NCI-H2107 treated with DMSO at 0.1 percent for 48 hours (cell line): ENCODE results near the gene CATSPER3.

Experiments
- DNase-seq: peaks from one replicate; lab custom pipeline; 2025; ENCODE audit not compliant: unreplicated experiment; lab: John Stamatoyannopoulos, UW

The CATSPER3 gene

DNA sequence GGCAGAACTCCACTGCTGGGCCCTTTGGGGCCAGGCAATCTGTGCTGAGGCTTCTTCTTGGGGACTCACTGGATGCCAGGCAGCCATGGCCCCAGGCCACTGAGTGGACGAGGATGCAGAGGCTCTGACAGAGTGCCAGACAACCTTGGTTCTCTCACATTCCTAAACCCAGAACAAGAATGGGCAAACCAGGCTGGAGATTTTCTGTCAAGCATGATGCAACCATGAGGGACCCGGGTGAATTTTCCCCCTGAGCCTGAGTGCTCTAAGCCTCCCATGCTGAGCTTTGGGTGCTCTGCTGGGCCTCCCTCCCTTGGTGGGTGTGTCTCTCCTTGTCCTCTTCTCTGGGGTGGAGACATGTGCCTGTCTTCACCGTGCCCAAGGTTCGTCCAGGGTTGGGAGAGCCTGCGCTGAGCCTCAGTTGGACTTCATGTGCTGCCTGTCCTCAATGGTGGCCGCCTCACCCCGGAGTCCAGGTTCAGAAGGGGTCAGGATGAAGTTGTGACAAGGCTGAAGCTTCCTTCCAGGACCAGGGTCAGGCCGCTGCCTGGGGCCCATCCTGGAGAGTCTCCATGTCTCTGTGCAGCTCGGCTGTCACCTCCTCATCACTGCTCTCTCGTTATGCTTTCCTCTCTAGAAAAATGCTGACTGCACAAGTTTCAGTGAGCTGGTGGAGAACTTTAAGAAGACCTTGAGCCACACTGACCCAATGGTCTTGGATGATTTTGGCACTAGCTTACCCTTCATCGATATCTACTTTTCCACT is 42.2 kb downstream of the CATSPER3 start:
- no peak for DNase-seq

DNA sequence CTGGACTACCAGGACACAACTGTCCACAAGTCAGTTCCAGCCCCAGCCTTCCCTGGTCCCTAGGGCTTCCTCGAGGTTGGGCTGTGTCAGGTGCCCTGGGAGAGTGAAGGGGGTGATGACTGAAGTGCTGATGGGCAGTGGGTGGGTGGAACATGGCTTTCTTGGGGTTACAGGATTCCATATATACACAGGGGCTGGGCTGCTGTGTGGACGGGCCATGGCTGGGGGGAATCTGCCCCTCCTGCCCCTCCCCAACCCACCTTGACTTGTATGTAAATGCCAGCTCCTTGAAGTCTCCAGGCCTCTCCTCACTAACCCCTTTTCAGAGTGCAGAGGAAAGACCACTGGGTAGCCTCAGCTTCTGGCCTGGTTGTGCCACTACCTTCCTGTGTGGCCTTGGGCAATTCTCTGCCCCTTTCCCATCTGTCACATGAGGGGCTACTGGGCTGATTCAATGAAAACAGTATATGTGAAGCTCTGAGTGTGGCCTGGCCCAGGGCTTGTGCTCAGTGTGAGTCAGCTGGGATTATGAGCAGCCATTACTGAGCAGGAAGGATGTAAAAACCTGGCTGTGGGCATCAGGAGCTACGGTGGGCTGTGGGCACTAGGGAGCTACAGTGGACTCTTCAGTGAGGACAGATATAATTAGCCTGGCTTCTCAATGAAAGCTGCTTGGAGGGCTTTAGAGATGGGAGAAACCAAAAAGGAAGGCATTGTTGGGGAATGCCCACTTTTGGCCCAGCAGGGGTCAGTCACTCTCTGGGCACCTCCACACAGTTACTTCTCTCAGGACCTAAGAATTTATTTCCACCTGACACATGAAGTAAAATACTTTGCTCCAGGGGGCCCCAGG is 43.0 kb downstream of the CATSPER3 start:
- DNase-seq, result no peak

GRCh38 chr5:135011355-135012032 is 43.8 kb downstream of the CATSPER3 start:
- DNase-seq, result no peak

- no peak for DNase-seq
Measured at GRCh38 chr5:135012033-135012588, 44.4 kb downstream of the CATSPER3 start.

DNA sequence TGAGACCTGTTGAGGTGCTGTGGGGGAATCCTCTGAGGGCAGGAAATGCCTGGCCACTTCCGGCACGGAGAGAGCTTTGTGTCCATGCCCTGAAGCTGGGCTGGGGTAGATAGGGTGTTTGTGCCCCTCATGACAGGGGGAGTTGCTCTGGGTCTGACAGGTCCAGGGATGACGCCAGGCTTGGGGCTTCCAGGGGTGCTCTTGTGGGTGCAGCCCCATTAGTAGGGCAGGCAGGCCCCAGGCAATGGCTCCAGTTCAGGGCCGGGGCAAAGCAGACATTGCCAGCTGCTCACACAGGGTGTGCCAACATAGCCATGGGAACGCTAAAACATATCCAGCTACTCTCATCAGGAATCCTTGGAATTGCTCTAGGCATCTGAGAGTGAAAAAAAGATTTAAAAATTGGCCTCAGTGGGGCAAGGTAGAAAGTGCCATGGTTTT is 45.3 kb downstream of the CATSPER3 start:
- DNase-seq, result no peak

GRCh38 chr5:135013445-135013844 is 45.7 kb downstream of the CATSPER3 start:
- no peak for DNase-seq

DNA sequence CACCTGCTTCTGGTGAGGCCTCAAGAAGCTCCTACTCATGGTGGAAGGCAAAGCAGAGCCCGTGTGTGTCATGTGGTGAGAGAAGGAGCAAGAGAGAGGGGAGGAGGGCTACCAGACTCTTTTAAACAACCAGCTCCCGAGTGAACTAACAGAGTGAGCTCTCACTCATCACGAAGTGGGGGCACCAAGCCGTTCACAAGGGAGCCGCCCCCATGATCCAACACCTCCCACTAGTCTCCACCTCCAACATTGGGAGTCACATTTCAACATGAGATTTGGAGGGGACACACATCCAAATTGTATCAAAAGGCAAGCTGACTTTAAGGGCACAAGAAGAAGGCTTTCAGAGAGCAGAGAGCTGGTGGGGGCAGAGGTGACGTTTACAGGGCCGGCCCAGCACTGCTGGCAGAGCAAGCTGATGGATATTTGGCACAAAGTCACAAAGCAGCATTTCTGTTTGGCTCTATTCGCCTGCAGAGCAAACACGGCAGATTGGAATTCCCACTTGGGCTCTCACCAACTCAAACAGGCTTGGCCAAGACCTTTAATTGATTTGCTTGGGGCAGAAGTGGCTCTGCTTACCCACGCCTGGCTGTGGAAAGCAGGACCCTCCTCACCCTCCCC is 46.4 kb downstream of the CATSPER3 start:
- no peak for DNase-seq

- no peak for DNase-seq
Measured at GRCh38 chr5:135015942-135016341, 48.2 kb downstream of the CATSPER3 start.

GRCh38 chr5:135016861-135017290 is 49.2 kb downstream of the CATSPER3 start:
- no peak for DNase-seq

DNA sequence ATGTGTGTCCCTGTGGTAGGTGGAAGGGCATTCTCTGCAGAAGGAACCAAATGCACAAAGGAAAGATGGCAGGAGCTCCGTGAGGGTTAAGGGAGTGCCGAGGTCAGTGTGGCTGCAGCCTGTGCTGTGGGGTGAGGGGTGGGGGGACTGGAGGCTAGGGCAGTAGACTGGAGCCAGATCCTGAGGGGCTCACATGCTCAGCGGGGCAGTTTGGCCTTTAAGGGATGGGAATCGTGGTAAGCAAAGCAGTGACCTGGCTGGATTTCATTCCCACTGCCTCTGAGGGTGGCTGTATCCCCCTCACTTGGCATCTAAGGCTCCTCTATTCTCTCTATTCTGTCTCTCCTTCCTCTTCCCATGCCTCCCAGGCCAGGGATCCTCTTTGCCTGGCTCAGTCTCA is 50.8 kb downstream of the CATSPER3 start:
- DNase-seq, result no peak

DNA sequence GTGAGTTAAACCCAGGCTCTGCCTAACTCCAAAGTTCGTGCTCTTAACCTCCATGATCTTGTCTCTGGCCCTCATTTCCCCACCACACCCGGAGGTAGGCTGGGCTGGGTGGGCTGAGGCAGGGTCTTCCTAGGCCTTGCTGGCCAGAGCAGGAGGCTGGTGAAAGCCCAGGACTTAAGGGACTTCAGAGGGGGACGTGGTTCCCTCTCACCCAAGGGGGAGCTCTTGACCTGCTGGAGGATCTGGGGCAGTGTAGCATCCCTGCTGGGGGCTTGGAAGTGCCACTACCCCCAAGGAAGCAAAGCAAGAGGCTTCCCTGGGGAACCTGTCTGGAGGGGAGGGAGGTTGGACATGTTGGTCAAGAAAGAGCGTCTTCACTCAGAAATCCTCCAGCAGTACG is 51.6 kb downstream of the CATSPER3 start:
- DNase-seq, result no peak

- no peak for DNase-seq
Measured at GRCh38 chr5:135020111-135020895, 52.6 kb downstream of the CATSPER3 start.

DNA sequence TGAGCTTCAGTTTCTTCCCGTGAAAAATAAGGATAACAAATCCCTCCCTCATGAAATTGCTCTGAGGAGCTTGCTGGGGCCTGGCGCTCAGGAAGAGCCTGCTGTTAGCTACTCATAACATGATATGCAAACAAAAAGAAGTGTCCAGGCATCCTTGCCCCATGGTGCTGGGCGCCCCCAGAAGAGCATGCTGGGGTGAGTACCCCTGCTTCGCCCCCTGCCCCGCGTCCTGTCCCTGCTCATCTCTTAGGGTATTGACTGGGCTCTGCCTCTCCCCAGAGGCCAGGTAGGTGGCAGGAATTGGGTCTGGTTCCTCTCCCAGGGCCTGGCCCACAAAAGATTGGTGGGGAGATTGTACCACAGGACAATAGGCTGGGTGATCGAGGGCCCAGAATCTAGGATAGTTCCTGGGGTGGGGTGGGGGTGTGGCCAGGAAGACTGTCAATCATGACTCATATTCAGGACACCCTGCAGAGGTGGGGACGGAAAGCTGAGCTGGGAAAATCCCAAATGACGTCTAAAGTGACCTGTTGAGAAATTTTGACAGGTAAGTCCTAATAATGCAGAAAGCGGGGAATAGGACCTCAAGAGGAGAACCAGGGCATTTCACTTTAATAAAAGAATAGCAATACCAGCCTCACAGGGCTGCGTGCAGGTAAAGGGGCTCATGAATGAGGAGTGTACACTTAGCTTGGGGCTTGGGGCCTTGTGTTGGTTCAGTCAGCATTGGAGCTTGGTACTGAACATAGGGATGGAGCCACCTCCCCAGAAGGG is 57.4 kb downstream of the CATSPER3 start:
- DNase-seq, result no peak

DNA sequence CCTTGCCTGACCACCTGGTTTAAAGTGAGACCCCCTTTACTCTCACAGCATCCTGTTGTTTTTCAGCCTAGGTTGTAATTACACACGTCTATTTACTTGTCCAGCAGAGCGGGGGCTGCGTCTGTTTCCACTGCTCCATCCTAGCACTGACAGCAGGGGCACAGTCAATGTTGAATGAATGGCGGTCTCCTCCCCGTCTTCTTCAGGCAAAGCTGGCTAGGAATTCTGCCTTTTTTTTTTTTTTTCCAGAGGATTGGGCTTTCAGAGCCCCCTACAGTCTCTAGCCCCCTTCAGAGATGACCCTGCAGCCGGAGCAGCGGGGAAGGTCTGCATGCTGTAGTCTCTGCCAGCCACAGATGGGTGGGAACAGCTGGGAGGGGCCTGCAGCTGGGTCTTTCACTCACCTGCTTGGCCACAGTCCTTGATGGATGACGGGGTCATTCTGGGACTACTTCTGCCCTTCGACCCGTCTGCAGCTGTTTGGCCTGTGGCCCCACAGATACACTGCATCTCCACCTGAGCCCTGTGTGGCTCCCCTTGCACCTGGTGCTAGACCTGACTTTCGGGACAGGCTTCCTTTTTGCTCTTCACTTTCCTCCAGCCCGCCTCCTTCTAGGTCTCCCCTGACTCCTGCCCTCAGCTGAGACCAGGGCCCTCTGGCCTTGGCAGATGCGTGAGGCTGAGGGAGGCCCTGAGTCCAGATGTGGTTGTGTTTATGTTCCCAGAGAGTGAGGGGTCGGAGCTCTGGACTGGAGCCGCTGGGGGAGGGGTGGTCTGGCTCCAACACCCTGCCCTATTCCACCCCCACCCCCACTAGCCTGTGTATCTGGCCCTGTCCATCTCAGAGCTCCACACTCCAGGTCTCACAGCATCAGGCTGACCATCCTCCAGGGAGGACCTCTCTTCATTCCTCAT is 58.3 kb downstream of the CATSPER3 start:
- DNase-seq, result no peak

GRCh38 chr5:135026645-135027265 is 59.0 kb downstream of the CATSPER3 start:
- no peak for DNase-seq

DNA sequence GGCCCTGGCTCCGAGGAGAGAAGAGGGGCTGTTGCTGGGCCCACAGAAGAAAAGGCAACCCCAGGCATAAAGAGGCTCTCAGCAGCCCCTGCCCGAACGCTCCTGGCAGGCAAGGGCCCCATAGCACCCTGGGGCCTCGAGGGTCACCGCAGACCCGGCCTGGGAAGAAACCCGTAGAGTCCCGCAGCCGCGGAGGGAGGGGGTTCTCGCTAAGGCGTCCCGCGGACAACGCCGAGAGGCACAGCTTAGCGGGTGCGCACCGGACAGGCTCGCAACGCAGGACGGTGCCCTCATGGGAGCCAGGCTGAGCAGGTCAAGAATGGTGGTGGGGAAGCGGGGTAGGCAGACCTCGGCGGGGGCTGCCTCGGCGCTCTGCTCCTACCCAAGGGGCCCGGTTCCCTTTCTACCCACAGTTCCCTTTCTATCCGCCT is 59.6 kb downstream of the CATSPER3 start:
- no peak for DNase-seq

DNA sequence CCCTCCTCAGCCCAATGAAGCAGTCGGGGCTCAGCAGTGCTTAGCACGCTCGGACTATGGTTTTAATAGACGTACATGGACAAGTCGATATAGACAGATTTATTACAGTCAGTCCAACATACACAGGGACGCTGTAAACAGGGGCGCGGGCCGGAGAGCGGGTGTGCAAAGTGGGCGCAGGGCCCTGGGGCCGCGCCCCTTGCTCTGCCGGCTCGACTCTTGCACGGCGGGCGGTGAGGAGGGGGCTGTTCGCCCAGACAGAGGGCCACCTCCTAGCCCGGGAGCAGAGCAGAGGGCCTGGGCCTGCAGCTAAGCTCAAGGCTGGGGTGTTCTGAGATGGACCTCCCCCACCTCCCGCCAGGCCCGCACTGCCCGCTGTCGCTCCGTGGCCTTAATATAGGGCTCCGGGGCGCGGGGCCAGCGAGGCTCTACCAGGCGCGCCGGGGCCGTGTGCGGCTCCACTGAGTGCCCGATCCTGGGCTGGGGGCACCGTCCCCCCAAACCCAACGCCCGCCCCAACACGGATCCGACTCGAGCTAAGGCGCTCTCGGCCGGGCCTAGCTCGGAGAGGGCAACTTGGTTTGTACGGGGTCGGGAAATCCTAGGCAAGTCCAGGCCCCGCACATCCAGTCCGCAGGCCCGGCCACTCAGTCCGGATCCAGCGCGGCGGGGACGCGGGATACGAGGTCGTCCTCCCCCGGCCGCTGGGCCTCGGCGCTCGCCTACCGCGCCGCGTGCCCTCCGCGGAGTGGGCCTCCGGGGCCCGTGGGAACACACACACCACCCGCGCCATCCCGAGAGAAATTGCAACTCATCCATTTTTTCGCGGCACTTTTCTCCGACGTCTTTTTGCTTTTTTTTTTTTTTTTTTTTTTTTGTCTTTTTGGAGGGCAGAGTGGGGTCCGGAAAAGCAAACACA is 60.2 kb downstream of the CATSPER3 start:
- DNase-seq, result no peak
